OCI-LY3 (cell line): ENCODE measurements around the gene SLC25A42.

Source experiments
- EZH2phosphoT487 ChIP-seq: fragments of 200-600 bp; shearing (Covaris generic); IDR thresholded peaks from 2 replicates; pipeline ENCODE4 v1.6.1; 2018; ENCODE audit warnings: antibody characterized with exemption, mixed run types, low read depth
- TF ChIP-seq, protein P1 (sequence below): fragments of 200-600, 300-600 bp; sonication (generic); IDR thresholded peaks from 2 replicates; pipeline ENCODE4 v1.5.1; 2014; ENCODE audit warnings: antibody characterized with exemption, low read length, low read depth

GRCh38 chr19:19057720-19058119 lies 6.1 kb upstream of the SLC25A42 start:
- TF ChIP-seq, protein P1, sequence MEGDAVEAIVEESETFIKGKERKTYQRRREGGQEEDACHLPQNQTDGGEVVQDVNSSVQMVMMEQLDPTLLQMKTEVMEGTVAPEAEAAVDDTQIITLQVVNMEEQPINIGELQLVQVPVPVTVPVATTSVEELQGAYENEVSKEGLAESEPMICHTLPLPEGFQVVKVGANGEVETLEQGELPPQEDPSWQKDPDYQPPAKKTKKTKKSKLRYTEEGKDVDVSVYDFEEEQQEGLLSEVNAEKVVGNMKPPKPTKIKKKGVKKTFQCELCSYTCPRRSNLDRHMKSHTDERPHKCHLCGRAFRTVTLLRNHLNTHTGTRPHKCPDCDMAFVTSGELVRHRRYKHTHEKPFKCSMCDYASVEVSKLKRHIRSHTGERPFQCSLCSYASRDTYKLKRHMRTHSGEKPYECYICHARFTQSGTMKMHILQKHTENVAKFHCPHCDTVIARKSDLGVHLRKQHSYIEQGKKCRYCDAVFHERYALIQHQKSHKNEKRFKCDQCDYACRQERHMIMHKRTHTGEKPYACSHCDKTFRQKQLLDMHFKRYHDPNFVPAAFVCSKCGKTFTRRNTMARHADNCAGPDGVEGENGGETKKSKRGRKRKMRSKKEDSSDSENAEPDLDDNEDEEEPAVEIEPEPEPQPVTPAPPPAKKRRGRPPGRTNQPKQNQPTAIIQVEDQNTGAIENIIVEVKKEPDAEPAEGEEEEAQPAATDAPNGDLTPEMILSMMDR: no peak
- TF ChIP-seq EZH2phosphoT487: no peak
